AML-193 (cell line): ENCODE data around the gene SMOC1.

Experiments
- DNase-seq, 2 experiments: peaks; one replicate each; lab custom pipeline; 2025; lab: John Stamatoyannopoulos, UW

Gene SMOC1

GRCh38 chr14:69941768-69942742 lies 62.8 kb downstream of the SMOC1 start:
- no peak for DNase-seq

- no peak for DNase-seq
These were observed 64.0 kb downstream of the SMOC1 start for GRCh38 chr14:69943084-69943780.

GRCh38 chr14:69945347-69945746 lies 66.1 kb downstream of the SMOC1 start:
- DNase-seq: no peak

- DNase-seq: no peak
These were observed 66.7 kb downstream of the SMOC1 start for GRCh38 chr14:69945912-69946311.

- DNase-seq: no peak
These were observed 69.1 kb downstream of the SMOC1 start for GRCh38 chr14:69948351-69948750.

- no peak for DNase-seq
These were observed 72.0 kb downstream of the SMOC1 start for GRCh38 chr14:69951263-69951662.

GRCh38 chr14:69951935-69952334 lies 72.7 kb downstream of the SMOC1 start:
- no peak for DNase-seq

GRCh38 chr14:69953266-69953915 lies 74.2 kb downstream of the SMOC1 start:
- no peak for DNase-seq

- no peak for DNase-seq
These were observed 76.9 kb downstream of the SMOC1 start for GRCh38 chr14:69955855-69956845.

- DNase-seq: no peak
These were observed 77.8 kb downstream of the SMOC1 start for GRCh38 chr14:69956970-69957369.

GRCh38 chr14:69957986-69958385 lies 78.8 kb downstream of the SMOC1 start:
- no peak for DNase-seq

- no peak for DNase-seq
These were observed 79.9 kb downstream of the SMOC1 start for GRCh38 chr14:69959136-69959535.

GRCh38 chr14:69960296-69960695 lies 81.1 kb downstream of the SMOC1 start:
- no peak for DNase-seq

GRCh38 chr14:69963966-69964365 lies 84.8 kb downstream of the SMOC1 start:
- no peak for DNase-seq

- DNase-seq: no peak
These were observed 85.6 kb downstream of the SMOC1 start for GRCh38 chr14:69964841-69965240.

- no peak for DNase-seq
These were observed 88.9 kb downstream of the SMOC1 start for GRCh38 chr14:69968132-69968531.

- no peak for DNase-seq
These were observed 89.5 kb downstream of the SMOC1 start for GRCh38 chr14:69968681-69969080.

GRCh38 chr14:69972755-69973154 lies 93.5 kb downstream of the SMOC1 start:
- DNase-seq: no peak

- DNase-seq: no peak
These were observed 94.6 kb downstream of the SMOC1 start for GRCh38 chr14:69973846-69974245.

- no peak for DNase-seq
These were observed 100.7 kb downstream of the SMOC1 start for GRCh38 chr14:69979882-69980281.
